SU-DHL-6 (cell line): ENCODE data around the gene TMEM131.

ENCODE experiments used
- EZH2phosphoT487 ChIP-seq: fragments of 200-600 bp; sonication (generic), shearing (Covaris generic); conservative IDR thresholded peaks from 2 replicates; pipeline ENCODE4 v1.6.1; 2018; ENCODE audit warnings: mild to moderate bottlenecking, antibody characterized with exemption, low read length, moderate library complexity, mixed read lengths
- TF ChIP-seq, protein P1 (sequence below): fragments of 200-600 bp; sonication (generic); IDR thresholded peaks from one replicate; pipeline ENCODE4 v1.5.1; 2017; ENCODE audit warnings: antibody characterized with exemption, mild to moderate bottlenecking, low read length, moderate library complexity; ENCODE audit not compliant: insufficient read depth, poor library complexity, severe bottlenecking

DNA sequence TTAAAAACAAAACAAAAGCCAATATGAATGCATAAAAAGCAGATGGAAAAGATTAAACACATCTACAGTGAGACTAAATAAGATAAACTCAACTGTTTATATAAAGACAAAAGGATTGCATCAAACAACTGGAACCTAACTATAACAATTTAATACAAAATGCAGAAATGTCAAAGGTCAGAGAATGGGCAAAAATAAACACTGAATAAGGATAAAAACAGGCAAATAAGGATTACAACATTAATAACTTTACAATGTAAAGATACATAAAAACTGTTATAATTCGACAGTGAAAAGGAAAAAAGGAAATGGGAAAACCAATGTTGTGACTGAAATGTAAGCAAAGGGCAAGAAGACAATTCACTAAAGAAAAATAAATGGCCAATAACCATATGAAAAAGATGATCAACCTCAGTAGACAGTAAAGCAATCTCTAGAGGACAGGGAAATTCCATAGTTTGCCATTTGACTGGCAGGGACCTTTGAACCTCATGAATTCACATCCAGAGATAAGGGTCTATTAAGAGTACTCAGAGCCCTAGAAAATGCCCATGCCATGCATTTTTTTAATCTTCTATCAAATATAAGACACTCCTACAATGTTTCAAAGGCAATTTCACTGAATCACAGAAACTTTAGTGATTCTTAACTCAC is 83.7 kb downstream of the TMEM131 start:
- TF ChIP-seq, protein P1, sequence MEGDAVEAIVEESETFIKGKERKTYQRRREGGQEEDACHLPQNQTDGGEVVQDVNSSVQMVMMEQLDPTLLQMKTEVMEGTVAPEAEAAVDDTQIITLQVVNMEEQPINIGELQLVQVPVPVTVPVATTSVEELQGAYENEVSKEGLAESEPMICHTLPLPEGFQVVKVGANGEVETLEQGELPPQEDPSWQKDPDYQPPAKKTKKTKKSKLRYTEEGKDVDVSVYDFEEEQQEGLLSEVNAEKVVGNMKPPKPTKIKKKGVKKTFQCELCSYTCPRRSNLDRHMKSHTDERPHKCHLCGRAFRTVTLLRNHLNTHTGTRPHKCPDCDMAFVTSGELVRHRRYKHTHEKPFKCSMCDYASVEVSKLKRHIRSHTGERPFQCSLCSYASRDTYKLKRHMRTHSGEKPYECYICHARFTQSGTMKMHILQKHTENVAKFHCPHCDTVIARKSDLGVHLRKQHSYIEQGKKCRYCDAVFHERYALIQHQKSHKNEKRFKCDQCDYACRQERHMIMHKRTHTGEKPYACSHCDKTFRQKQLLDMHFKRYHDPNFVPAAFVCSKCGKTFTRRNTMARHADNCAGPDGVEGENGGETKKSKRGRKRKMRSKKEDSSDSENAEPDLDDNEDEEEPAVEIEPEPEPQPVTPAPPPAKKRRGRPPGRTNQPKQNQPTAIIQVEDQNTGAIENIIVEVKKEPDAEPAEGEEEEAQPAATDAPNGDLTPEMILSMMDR, result no peak
- no peak for TF ChIP-seq EZH2phosphoT487
